ENCODE data around the gene DHX32. TPM values are rescaled to one million over a fixed set of nuclear protein-coding genes. Genes with fewer than 3 reads are reported as not detected.
"Not testable (repeated sequence)": the region's sequence is repeated elsewhere in the genome, so short reads cannot be mapped to it uniquely, and the experiment has no call there.

The DHX32 gene
- total RNA-seq, 1 donor from 2014 or later: 15.9 TPM

DNA sequence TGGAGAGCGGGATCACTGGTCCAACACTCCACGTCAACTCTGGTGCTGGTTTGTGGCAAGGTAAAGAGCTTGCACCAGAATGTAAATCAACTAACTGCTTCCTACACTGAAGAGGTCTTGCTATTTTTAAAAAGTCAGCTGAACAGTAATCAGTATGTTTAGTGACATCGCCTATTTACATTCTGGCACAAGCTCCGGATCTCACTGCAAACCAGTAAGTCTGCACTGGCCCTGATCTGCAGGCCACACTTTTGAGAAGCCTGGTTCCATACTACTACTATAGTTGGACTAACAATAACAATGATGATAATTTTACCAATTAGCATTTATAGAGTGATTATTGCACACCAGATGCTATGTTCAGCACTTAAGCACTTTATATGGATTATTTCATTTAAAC lies 8.3 kb upstream of the DHX32 start:
- H3K9me3 Mint-ChIP-seq; H3K36me3 Mint-ChIP-seq (ENCODE audit: low read depth); H3K27me3 Mint-ChIP-seq (ENCODE audit: low read depth); H3K27ac Mint-ChIP-seq; H3K4me3 Mint-ChIP-seq (ENCODE audit: low read depth); H3K4me1 Mint-ChIP-seq (ENCODE audit: low read depth); DNase-seq (ENCODE audit: low spot score); intact Hi-C loops (cut with micrococcal nuclease): not testable (repeated sequence)

DNA sequence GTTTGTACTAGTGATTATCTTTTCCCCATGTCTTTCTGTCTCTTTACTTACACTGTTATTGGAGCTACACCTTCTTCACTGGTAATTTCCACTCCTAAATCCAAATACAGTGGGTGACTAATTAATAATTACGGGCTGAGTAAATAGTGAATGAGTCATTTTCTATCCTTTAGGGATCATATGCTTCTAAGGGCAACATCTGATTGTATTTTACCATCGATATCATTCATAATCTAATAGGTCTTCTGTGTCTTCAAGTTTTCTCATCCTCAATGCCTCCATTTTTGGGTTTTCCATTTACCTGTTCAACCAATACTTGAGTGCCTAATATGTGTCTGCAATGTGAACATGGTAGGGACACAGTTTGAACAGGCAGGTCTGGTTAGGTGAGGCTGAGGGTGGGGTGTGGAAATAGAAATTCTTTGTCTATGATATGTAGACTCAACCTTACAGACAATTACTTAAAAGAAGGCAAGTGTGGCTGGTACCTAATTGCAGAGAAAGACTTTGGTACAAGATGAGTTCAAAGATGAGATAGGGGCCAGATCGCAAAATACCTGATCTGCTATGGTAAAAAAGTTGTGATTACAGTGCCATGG lies 5.9 kb upstream of the DHX32 start:
- Mint-ChIP-seq H3K9me3 (peaks cover 3% of the 10 kb centered on the region), H3K4me1 (ENCODE audit: low read depth) (no peaks in the 10 kb centered on the region), H3K36me3 (ENCODE audit: low read depth) (no peaks in the 10 kb centered on the region), H3K27me3 (ENCODE audit: low read depth) (no peaks in the 10 kb centered on the region), H3K4me3 (ENCODE audit: low read depth) (no peak overlapping the region), H3K27ac (no peak overlapping the region)
- intact Hi-C loops (cut with micrococcal nuclease): no loop called here
- DNase-seq (ENCODE audit: low spot score): no peak

DNA sequence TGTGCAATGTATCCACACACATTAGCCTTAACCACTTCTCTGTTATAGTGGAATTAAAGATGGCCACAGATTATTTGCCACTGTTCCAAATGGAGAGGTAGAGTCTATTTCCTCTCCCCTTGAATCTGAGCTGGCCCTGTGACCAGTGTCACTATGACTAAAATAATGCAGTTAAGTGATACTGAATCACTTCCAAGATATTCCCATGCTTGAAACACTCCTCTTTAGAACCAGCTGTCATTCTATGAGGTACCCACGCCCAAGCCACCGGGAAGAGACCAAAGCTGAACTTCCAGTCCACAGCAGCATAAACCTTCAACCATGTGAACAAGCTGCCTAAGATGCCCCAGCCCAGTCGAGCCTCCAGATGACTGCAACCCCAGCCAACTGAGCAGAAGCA lies 2.1 kb upstream of the DHX32 start:
- Mint-ChIP-seq H3K4me1 (ENCODE audit: low read depth) (no peaks in the 10 kb centered on the region), H3K36me3 (ENCODE audit: low read depth) (no peaks in the 10 kb centered on the region), H3K27ac (no peak overlapping the region), H3K27me3 (ENCODE audit: low read depth) (no peaks in the 10 kb centered on the region), H3K9me3 (no peaks in the 10 kb centered on the region), H3K4me3 (ENCODE audit: low read depth) (no peak overlapping the region)
- intact Hi-C loops (cut with micrococcal nuclease): no loop called here
- no peak for DNase-seq (ENCODE audit: low spot score)

DNA sequence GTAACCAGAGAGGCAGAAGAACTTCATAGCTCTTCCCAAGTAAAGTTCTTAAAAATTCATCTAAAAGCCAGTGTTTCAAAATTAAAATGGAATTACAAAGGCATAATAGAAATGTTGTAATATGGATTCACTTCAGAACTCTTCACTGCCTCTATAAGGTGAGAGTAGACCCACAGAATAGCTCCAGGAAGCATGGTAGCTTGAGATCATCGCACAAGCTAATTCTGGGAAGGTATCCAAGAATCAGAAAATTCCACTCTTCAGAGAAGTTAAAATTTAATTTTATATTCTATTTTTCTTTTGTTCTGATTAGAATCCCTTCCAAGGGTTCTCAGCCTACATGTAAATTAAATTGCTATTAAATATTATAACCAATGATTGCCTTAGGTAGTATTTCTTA lies 1.5 kb upstream of the DHX32 start:
- no peak for DNase-seq (ENCODE audit: low spot score)

DNA sequence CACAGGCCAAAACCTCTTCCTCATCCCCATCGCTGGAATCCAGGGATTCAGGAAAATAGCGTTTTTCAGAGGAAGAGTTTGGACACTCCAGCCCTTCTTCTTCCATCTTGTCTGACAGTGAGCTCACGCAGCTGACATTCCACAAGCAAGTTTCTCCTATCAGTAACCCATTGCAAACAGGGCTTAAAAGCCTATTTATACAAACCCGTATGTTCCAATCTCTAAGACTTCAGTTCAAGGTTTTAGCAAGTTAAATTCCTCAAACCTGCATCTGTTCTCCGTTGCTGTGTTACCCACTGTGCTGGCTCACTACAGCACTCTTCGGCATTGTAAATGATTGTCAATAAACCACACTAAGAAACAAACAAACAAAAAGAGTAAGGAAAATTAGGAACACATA lies 373 bp downstream of the DHX32 start:
- no peak overlapping the region for H3K4me3 Mint-ChIP-seq (ENCODE audit: low read depth)
- H3K4me1 Mint-ChIP-seq (ENCODE audit: low read depth): no peaks in the 10 kb centered on the region
- no peak overlapping the region for H3K27ac Mint-ChIP-seq
- intact Hi-C loops (cut with micrococcal nuclease): no loop called here
- H3K27me3 Mint-ChIP-seq (ENCODE audit: low read depth): no peaks in the 10 kb centered on the region
- no peak for DNase-seq (ENCODE audit: low spot score)
- peaks cover 7% of the 10 kb centered on the region for H3K36me3 Mint-ChIP-seq (ENCODE audit: low read depth)
- peaks cover under 1% of the 10 kb centered on the region for H3K9me3 Mint-ChIP-seq

More for the DNA sequence above, 1.5 kb upstream of the DHX32 start:
- Mint-ChIP-seq H3K9me3 (no peaks in the 10 kb centered on the region), H3K36me3 (ENCODE audit: low read depth) (no peaks in the 10 kb centered on the region), H3K4me1 (ENCODE audit: low read depth) (no peaks in the 10 kb centered on the region), H3K27me3 (ENCODE audit: low read depth) (no peaks in the 10 kb centered on the region), H3K4me3 (ENCODE audit: low read depth) (no peak overlapping the region), H3K27ac (no peak overlapping the region)
- intact Hi-C loops (cut with micrococcal nuclease): no loop called here

DNA sequence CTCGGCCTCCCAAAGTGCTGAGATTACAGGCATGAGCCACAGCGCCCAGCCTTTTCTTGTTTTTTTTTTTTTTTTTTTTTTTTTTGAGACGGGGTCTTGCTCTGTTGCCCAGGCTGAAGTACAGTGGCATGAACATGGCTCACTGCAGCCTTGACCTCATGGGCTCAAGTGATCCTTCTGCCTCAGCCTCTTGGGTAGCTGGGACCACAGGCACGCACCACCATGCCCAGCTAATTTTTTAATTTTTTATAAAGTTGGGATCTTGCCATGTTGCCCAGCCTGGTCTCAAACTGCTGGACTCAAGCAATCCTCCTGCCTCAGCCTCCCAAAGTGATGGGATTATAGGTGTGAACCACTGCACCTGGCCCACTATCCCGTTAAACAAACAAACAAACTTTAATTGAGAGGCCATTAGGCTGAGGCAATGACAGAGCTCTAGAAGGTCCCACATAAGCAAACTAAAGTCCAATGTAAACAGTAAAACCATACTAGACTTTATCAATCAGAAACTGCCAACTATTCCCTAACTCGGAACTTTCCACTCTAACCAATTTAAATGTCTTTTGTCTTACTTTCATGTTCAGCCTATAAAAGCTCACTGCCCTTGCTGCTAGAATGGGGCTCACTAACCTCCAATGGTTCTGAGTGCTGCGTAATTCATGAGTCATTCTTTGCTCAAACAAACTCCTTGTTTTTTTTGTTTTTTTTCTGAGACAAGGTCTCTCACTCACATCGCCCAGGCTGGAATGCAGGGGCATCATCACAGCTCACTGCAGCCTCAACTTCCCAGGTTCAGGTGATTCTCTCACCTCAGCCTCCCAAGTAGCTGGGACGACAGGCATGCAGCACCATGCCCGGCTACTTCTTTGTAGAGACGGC lies 1.9 kb downstream of the DHX32 start:
- Mint-ChIP-seq H3K4me3 (ENCODE audit: low read depth) (no peak overlapping the region), H3K4me1 (ENCODE audit: low read depth) (no peaks in the 10 kb centered on the region), H3K9me3 (peaks cover 7% of the 10 kb centered on the region), H3K36me3 (ENCODE audit: low read depth) (peaks cover 16% of the 10 kb centered on the region), H3K27ac (no peak overlapping the region), H3K27me3 (ENCODE audit: low read depth) (no peaks in the 10 kb centered on the region)
- no peak for DNase-seq (ENCODE audit: low spot score)
- intact Hi-C loops (cut with micrococcal nuclease): no loop called here

DNA sequence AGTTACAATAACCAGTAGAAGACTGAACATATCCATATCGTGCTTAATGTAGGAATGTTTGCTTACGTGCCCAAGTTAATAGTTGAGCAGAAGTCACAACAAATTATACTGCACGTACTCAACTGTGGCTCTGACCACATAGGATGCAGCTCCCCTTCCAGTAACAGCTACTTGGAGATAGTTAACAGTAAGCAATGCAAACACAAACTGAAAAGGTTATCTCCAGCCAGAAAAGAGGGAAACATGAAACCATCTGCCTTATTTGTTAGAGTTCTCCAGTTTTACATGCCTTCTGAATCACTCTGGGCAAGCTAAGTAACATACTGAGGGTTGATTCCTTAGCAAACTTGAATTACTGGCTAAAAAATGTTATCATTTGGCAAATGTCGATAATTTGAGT lies 9.8 kb downstream of the DHX32 start:
- intact Hi-C loops (cut with micrococcal nuclease): no loop called here
- DNase-seq (ENCODE audit: low spot score): no peak
- Mint-ChIP-seq H3K36me3 (ENCODE audit: low read depth) (peaks cover 14% of the 10 kb centered on the region), H3K27me3 (ENCODE audit: low read depth) (no peaks in the 10 kb centered on the region), H3K4me1 (ENCODE audit: low read depth) (no peaks in the 10 kb centered on the region), H3K4me3 (ENCODE audit: low read depth) (no peak overlapping the region), H3K9me3 (peaks cover 7% of the 10 kb centered on the region), H3K27ac (no peak overlapping the region)

DNA sequence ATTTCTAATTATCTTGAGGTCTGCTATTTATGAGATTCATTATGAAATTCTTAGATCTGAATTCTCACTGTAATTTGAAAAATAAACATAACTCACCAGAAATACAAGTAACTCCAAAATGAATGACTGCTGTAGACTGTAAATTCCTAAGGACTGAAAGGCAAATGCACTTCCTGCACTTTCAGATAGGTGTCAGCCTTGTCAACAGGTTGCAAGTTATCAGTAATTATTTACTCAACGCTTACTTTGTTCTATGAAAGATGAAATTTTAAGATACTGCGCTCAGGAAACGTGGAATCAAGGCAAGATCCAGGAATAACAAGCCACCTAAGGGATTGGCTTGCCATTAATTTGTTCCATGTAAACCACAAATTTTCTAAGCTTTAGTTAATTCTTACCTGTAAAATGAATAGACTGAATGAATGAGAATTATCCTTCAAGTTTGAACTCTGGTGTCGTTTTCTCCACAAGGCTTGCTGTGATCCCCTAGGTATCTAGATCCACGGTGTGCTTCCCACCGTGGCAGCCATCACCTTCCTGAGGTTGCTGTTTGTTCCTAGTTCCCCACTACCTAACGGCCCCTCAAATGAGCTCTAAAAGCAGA lies 12.6 kb downstream of the DHX32 start:
- intact Hi-C loops (cut with micrococcal nuclease): no loop called here
- Mint-ChIP-seq H3K4me3 (ENCODE audit: low read depth) (no peak overlapping the region), H3K4me1 (ENCODE audit: low read depth) (no peaks in the 10 kb centered on the region), H3K9me3 (no peaks in the 10 kb centered on the region), H3K27ac (no peak overlapping the region), H3K36me3 (ENCODE audit: low read depth) (no peaks in the 10 kb centered on the region), H3K27me3 (ENCODE audit: low read depth) (no peaks in the 10 kb centered on the region)
- DNase-seq (ENCODE audit: low spot score): no peak

DNA sequence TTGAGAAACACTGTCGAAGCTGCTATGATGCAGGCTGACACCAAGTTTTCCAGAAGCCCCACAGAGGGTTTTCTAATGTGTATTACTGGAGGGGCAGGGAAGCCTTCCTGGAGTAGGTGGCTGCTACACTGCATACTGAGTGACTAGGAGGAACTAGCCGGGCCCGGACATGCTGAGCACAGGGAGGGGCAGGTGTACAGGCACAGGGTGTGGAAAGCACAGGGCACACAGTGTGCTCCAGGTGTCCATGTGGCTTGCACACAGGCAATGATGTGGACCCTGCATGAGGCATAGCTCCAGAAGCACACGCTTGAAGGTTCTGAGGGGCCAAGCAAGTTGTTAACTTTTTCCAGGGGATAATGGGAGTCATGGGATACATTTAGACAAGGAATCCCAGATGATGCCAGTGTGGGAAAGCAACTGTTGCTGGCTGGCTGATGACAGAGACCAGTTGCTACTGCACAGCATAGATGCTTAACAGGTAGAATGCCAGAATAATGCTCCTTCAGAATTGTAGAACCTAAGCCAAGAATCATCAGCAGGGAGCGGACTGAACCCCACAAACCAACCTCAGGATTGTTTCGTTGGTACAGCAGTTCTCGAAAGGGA lies 14.6 kb downstream of the DHX32 start:
- H3K36me3 Mint-ChIP-seq (ENCODE audit: low read depth): no peaks in the 10 kb centered on the region
- H3K9me3 Mint-ChIP-seq: no peaks in the 10 kb centered on the region
- no peak overlapping the region for H3K4me3 Mint-ChIP-seq (ENCODE audit: low read depth)
- intact Hi-C loops (cut with micrococcal nuclease): no loop called here
- DNase-seq (ENCODE audit: low spot score): no peak
- no peaks in the 10 kb centered on the region for H3K27me3 Mint-ChIP-seq (ENCODE audit: low read depth)
- no peak overlapping the region for H3K27ac Mint-ChIP-seq
- no peaks in the 10 kb centered on the region for H3K4me1 Mint-ChIP-seq (ENCODE audit: low read depth)

DNA sequence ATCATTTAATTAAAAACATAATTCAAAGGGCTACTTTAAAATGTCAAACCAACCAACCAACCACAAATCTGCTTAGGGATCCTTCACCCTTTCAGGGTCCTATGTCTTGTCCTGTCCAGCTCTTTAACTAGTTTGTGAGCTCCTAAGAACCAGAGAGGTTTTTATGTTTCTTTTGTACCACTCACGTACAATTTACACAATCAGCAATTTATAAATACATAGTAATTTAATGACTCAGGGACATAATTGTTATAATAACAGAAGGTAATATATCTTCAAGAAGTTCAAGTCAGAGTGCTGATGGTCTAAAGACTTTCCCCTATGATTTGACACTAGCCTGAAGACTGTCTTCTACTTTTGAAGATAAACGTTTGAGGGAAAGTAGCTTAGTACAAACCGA lies 16.0 kb downstream of the DHX32 start:
- H3K9me3 Mint-ChIP-seq: no peaks in the 10 kb centered on the region
- no peak overlapping the region for H3K4me3 Mint-ChIP-seq (ENCODE audit: low read depth)
- H3K4me1 Mint-ChIP-seq (ENCODE audit: low read depth): no peaks in the 10 kb centered on the region
- intact Hi-C loops (cut with micrococcal nuclease): no loop called here
- DNase-seq (ENCODE audit: low spot score): no peak
- H3K27ac Mint-ChIP-seq: no peak overlapping the region
- no peaks in the 10 kb centered on the region for H3K27me3 Mint-ChIP-seq (ENCODE audit: low read depth)
- no peaks in the 10 kb centered on the region for H3K36me3 Mint-ChIP-seq (ENCODE audit: low read depth)

DNA sequence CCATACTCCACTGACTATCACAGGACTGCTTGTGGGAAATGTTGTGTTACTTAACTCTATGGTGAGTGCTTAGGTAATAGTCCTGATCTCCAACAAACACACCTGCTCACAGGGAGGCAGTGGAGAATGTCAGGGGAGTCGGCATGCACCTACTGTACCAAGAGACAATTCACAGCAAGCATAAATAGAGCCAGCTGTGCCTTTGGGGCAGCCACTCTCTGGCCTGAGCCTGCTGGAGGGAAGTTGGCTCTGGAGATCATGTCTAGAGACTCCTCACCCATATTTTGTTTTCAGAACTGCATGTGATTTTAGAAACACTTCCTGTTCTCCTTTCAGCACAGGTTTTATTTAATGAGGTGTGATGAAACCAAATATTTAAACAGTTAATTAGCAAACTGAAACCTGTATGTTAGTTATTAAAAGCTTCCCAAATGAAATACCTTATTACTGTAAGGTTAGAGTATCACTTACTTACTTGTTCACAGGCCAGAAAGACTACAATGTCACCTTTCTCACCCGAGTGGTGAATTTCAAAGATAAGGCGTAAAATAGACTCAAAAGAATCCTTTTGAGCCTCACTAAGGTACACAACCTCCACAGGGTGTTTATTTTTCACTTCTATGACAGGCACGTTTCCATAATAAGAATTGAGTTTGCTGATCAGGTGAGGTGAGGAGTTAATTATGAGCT lies 21.8 kb downstream of the DHX32 start:
- Mint-ChIP-seq H3K27ac (no peak overlapping the region), H3K36me3 (ENCODE audit: low read depth) (no peaks in the 10 kb centered on the region), H3K27me3 (ENCODE audit: low read depth) (no peaks in the 10 kb centered on the region), H3K4me1 (ENCODE audit: low read depth) (no peaks in the 10 kb centered on the region), H3K9me3 (no peaks in the 10 kb centered on the region), H3K4me3 (ENCODE audit: low read depth) (no peak overlapping the region)
- no peak for DNase-seq (ENCODE audit: low spot score)
- intact Hi-C loops (cut with micrococcal nuclease): no loop called here

DNA sequence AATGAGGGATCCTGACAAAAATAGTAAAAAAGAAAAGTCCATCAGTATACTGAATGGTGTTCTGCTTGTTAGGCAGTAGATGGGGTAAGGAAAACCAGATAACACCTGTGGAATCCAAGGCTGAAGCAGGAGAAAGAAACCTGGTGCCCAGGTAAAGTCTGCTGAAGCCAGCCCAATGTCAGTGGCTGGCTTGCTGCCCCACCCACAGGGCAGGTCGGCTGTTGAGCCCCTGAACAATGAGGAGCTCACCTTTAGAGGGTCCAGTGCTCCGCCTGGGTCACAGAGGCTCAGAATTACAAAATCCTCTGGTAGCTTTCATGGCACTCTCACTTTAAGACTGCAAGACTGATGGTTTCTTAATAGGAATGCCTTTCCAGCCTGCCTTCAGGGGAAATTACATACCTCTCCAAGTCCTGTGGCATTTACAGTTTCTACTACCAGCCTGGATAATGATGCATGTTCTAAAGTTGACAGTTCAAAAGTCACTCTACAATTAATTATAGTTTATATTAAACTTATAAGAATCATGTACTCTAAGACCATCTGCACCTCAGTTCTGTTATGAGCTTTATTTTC lies 23.8 kb downstream of the DHX32 start:
- peaks cover 6% of the 10 kb centered on the region for H3K36me3 Mint-ChIP-seq (ENCODE audit: low read depth)

More for the DNA sequence above, 23.8 kb downstream of the DHX32 start:
- H3K4me1 Mint-ChIP-seq (ENCODE audit: low read depth): no peaks in the 10 kb centered on the region
- no peak for DNase-seq (ENCODE audit: low spot score)
- H3K27ac Mint-ChIP-seq: no peak overlapping the region
- H3K9me3 Mint-ChIP-seq: no peaks in the 10 kb centered on the region
- H3K27me3 Mint-ChIP-seq (ENCODE audit: low read depth): no peaks in the 10 kb centered on the region
- no peak overlapping the region for H3K4me3 Mint-ChIP-seq (ENCODE audit: low read depth)
- intact Hi-C loops (cut with micrococcal nuclease): no loop called here
